Melanocyte of skin (primary cell): ENCODE data around the gene ACOT2. TPM values are rescaled to one million over a fixed set of nuclear protein-coding genes. Genes with fewer than 3 reads are reported as not detected.

Experiments used
- total RNA-seq, 2 donors: library from RNA; depleted of rRNA; stranded (reverse); fragments of >200 nt; gene quantifications; 2 replicates each; pipeline ENCODE4 v1.2.3, GENCODE V29; 2012

Gene ACOT2
- total RNA-seq, result 10 to 100 TPM; 60.9 to 84.6 TPM

DNA sequence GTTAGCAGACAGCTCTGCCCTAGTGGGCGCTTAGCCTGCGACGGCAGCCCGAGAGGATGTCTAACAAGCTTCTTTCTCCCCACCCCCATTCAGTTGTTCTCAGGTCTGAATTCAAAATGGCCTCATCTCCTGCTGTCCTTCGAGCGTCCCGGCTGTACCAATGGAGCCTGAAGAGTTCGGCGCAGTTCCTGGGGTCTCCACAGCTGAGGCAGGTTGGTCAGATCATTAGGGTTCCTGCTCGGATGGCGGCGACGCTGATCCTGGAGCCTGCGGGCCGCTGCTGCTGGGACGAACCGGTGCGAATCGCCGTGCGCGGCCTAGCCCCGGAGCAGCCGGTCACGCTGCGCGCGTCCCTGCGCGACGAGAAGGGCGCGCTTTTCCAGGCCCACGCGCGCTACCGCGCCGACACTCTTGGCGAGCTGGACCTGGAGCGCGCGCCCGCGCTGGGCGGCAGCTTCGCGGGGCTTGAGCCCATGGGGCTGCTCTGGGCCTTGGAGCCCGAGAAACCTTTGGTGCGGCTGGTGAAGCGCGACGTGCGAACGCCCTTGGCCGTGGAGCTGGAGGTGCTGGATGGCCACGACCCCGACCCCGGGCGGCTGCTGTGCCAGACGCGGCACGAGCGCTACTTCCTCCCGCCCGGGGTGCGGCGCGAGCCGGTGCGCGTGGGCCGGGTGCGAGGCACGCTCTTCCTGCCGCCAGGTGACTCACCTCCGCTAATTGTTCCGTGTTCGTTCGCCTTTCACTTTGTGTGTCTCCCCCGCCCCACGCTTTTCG, at the start of gene ACOT2:
Gene ACOT2 (plus strand): TSS at position 29 of the 774 bp plus-strand sequence. CDS start 28 bp downstream, at position 57.

GRCh38 chr14:73591690-73592449, 22.9 kb downstream of the ACOT2 start, which contains the start of gene ACOT4:
TSS of gene ACOT4 (plus strand) at chr14:73591873. CDS start at chr14:73591960, 87 bp downstream.

GRCh38 chr14:73612339-73613045, 43.5 kb downstream of the ACOT2 start, which contains the start of gene ACOT6:
TSS of gene ACOT6 (plus strand) at chr14:73612517. CDS start at chr14:73612572, 55 bp downstream.

Other genes with a start within 250 kb of the ACOT2 start
- 10 to 100 TPM; 22.0 to 33.3 TPM for gene NUMB, start 110.7 kb upstream of the ACOT2 start, total RNA-seq
- 10 to 100 TPM; 35.4 to 42.3 TPM for gene RIOX1, start 78.3 kb upstream of the ACOT2 start, total RNA-seq
- gene ACOT1, start 32.1 kb upstream of the ACOT2 start, total RNA-seq, result 10 to 100 TPM; 15.1 to 18.0 TPM
- under 1 TPM in 1 of 2 donors, not detected in 1; 0.69 TPM for gene HEATR4, start 10.3 kb upstream of the ACOT2 start, total RNA-seq
- 1 to 10 TPM; 4.7 to 4.8 TPM for gene ACOT4, start 22.7 kb downstream of the ACOT2 start, total RNA-seq
- gene ACOT6, start 43.3 kb downstream of the ACOT2 start, total RNA-seq, result under 1 TPM in 1 of 2 donors, not detected in 1; under 0.01 TPM
- 1 to 10 TPM; 5.5 to 6.0 TPM for gene DNAL1, start 75.8 kb downstream of the ACOT2 start, total RNA-seq
- 10 to 100 TPM; 23.1 to 25.0 TPM for gene PNMA1, start 145.2 kb downstream of the ACOT2 start, total RNA-seq